Effector CD8-positive, alpha-beta T cell (primary cell): ENCODE measurements around the gene SBNO2.
"Not testable (repeated sequence)": the region's sequence is repeated elsewhere in the genome, so short reads cannot be mapped to it uniquely, and the experiment has no call there.

Experiments
- DNase-seq: peaks from one replicate; lab custom pipeline; 2025; lab: John Stamatoyannopoulos, UW

Gene SBNO2

GRCh38 chr19:1210227-1210538 lies 36.1 kb upstream of the SBNO2 start:
- no peak for DNase-seq

GRCh38 chr19:1208830-1209229 lies 34.8 kb upstream of the SBNO2 start:
- not testable (repeated sequence) for DNase-seq

GRCh38 chr19:1206864-1207450 lies 32.9 kb upstream of the SBNO2 start:
- no peak for DNase-seq

GRCh38 chr19:1206150-1206863 lies 32.2 kb upstream of the SBNO2 start:
- DNase-seq: no peak

GRCh38 chr19:1205114-1206099 lies 31.3 kb upstream of the SBNO2 start, which contains the start of gene STK11:
Gene STK11, plus strand, starts transcription at chr19:1205778. Its CDS starts 1,136 bp downstream, at chr19:1206914.
- DNase-seq: peak; percentile 98

GRCh38 chr19:1200614-1201013 lies 26.5 kb upstream of the SBNO2 start:
- not testable (repeated sequence) for DNase-seq

- no peak for DNase-seq
These were observed 25.5 kb upstream of the SBNO2 start for GRCh38 chr19:1199531-1199930.

GRCh38 chr19:1189419-1189818 lies 15.4 kb upstream of the SBNO2 start:
- DNase-seq: no peak

- no peak for DNase-seq
These were observed 9.6 kb upstream of the SBNO2 start for GRCh38 chr19:1183543-1184172.

- DNase-seq: no peak
These were observed 8.7 kb upstream of the SBNO2 start for GRCh38 chr19:1182727-1183126.

GRCh38 chr19:1182068-1182467 lies 8.0 kb upstream of the SBNO2 start:
- DNase-seq: no peak

- DNase-seq: no peak
These were observed 7.5 kb upstream of the SBNO2 start for GRCh38 chr19:1181606-1182005.

- DNase-seq: no peak
These were observed 3.5 kb upstream of the SBNO2 start for GRCh38 chr19:1177322-1178114.

- no peak for DNase-seq
These were observed 766 bp downstream of the SBNO2 start for GRCh38 chr19:1173159-1173844.

GRCh38 chr19:1172353-1173158 lies 1.5 kb downstream of the SBNO2 start:
- DNase-seq: no peak

- DNase-seq: no peak
These were observed 2.2 kb downstream of the SBNO2 start for GRCh38 chr19:1171755-1172352.

GRCh38 chr19:1170938-1171754 lies 2.9 kb downstream of the SBNO2 start:
- no peak for DNase-seq
